BJ (cell line): Measurements from ENCODE around the gene ARL8A. TPM values are rescaled to one million over a fixed set of nuclear protein-coding genes. Genes with fewer than 3 reads are reported as not detected.
"Not testable (repeated sequence)": the region's sequence is repeated elsewhere in the genome, so short reads cannot be mapped to it uniquely, and the experiment has no call there.

Experiments
- CTCF ChIA-PET: fragments of 350-600 bp; formaldehyde crosslinking; extraction: SDS; loops from one replicate; lab custom pipeline; 2021; ENCODE audit warnings: antibody characterized with exemption, inconsistent platforms; lab: Yijun Ruan, JAX
- POLR2A ChIA-PET: fragments of 300-600 bp; sonication (Branson Sonifier 250); formaldehyde crosslinking; extraction: SDS; loops from one replicate; lab custom pipeline; 2021; ENCODE audit warnings: antibody characterized with exemption; lab: Charles Lee
- DNase-seq: peaks from one replicate; pipeline ENCODE4 v3.0.0-alpha.2; 2011; ENCODE audit warnings: low read depth
- H3K27me3 ChIP-seq: 2 replicates; pipeline ENCODE4 v1.6.0; 2011; ENCODE audit warnings: low read length; ENCODE audit not compliant: control insufficient read depth, insufficient read depth
- H3K36me3 ChIP-seq: 2 replicates; pipeline ENCODE4 v1.5.1; 2011; ENCODE audit warnings: low read length; ENCODE audit not compliant: control insufficient read depth, insufficient read depth
- H3K4me3 ChIP-seq: 2 replicates; pipeline ENCODE4 v1.5.1; 2011; ENCODE audit warnings: low read depth, mild to moderate bottlenecking, control low read depth, low read length
- polyA plus RNA-seq: library from polyadenylated mRNA; depleted of rRNA; stranded (reverse); fragments of >200 nt; gene quantifications from 2 replicates; pipeline ENCODE4 v1.2.3, GENCODE V29; 2011
- TF ChIP-seq, protein P1 (sequence below): IDR thresholded peaks from 2 replicates; pipeline ENCODE4 v1.5.1; 2011; ENCODE audit warnings: low read depth, mild to moderate bottlenecking, control low read depth, inconsistent platforms, low read length, moderate library complexity; ENCODE audit not compliant: insufficient read depth

The ARL8A gene
- polyA plus RNA-seq, 1 experiment: 76.6 TPM

DNA sequence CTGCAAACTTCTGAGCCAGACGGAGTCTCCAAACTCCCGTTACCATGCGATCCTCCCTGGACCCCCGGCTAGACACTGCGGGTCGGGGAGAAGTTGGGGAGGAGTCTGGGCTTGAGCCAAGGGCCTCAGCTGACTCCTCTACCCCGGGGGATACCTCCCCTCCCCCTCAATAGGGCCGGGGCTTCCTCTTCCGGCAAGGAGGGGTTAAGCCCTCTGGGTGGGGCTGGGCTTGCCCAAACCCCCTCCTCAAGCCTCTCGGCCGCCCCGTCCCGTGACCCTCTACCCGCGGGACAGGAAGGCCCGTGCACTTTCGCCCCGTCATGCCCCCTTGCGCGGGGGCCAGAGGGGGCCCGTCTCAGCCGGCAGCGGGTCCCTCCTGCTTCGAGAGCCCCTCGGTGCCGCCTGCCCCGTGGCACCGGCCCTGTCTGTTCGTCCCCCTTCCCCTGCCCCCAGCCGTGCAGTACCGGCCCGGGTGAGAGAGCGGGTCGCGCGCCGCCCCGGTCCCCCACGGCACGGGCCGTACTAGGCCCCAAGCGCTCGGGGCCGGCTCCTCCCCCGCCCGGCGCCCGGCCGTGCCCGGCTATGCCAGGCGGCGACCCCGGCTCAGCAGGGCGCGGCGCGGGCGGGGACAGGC, 652 bp downstream of the ARL8A start:
- no peak for DNase-seq
- H3K4me3 ChIP-seq: peak overlapping the region; percentile 76
- TF ChIP-seq, protein P1, sequence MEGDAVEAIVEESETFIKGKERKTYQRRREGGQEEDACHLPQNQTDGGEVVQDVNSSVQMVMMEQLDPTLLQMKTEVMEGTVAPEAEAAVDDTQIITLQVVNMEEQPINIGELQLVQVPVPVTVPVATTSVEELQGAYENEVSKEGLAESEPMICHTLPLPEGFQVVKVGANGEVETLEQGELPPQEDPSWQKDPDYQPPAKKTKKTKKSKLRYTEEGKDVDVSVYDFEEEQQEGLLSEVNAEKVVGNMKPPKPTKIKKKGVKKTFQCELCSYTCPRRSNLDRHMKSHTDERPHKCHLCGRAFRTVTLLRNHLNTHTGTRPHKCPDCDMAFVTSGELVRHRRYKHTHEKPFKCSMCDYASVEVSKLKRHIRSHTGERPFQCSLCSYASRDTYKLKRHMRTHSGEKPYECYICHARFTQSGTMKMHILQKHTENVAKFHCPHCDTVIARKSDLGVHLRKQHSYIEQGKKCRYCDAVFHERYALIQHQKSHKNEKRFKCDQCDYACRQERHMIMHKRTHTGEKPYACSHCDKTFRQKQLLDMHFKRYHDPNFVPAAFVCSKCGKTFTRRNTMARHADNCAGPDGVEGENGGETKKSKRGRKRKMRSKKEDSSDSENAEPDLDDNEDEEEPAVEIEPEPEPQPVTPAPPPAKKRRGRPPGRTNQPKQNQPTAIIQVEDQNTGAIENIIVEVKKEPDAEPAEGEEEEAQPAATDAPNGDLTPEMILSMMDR: no peak
- H3K36me3 ChIP-seq: no peaks in the 10 kb centered on the region
- ChIA-PET CTCF (interaction anchor here (0.9 to 2.4 kb wide), 6 partner anchors 9 to 49 kb away, joined by 3 to 17 read pairs (median 4); partner anchors contain the start of gene LGR6), POLR2A (no interaction called here)
- H3K27me3 ChIP-seq: peaks cover 4% of the 10 kb centered on the region

DNA sequence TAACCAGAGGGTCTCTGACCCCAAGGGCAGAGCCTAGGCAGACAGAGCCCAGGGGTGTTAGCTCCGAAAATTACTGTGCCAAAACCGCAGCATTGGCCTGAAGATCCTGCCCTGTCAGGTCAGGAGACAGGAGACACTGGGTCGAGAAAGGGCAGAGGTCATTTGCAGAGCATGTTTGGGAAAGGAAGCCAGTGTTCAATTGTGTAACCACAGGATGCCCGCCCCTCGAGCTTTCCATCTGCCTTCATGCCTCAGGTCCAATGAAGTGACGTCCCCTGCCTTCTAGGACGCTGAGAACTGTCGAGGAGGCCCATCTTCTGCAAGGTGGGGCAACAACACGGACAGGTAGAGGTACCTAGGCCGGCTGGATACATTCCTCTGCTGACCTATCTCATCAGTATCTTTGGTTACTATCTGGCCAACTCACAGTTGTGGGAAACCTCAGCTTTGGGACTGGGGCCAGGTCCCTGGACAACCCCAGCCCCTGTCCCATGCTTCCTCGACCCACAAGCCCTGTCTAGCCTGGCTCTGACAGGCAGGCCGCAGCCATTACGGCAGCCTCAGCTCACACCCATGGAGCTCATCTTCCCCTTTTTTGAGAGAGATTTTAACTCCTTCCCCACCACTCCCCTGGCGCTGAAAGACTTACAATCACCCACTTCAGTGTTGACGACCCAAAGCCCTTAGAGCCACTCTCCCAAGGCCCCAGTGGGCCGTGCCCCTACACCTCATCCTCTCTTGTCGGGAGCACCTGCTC, 1.3 kb downstream of the ARL8A start:
- no peak for DNase-seq
- peaks cover 4% of the 10 kb centered on the region for H3K27me3 ChIP-seq
- CTCF ChIA-PET: interaction anchor here (0.9 to 2.4 kb wide), 5 partner anchors 8 to 42 kb away, joined by 3 to 17 read pairs (median 4); no protein-coding TSS in a partner anchor
- POLR2A ChIA-PET: no interaction called here
- H3K36me3 ChIP-seq: no peaks in the 10 kb centered on the region
- TF ChIP-seq, protein P1: no peak
- peak overlapping the region; percentile 76 for H3K4me3 ChIP-seq

DNA sequence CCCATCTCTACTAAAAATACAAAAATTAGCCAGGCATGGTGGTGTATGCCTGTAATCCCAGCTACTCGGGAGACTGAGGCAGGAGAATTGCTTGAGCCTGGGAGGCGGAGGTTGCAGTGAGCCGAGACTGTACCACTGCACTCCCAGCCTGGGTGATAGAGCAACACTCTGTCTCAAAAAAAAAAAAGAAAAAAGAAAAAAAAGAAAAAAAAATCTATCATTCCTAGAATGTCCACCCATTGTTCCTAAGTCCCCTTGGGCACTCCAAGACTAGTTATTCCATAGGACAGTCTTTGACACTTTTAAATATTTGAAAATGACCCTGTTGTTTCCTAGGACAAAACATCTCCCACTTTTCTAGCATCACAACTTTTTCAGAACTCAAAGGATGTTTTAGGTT, 3.1 kb downstream of the ARL8A start:
- CTCF ChIA-PET: interaction anchor here (0.9 to 1.2 kb wide), 2 partner anchors 10 to 141 kb away, joined by 3 read pairs; no protein-coding TSS in a partner anchor
- POLR2A ChIA-PET, DNase-seq, H3K4me3 ChIP-seq, H3K36me3 ChIP-seq, H3K27me3 ChIP-seq: not testable (repeated sequence)

DNA sequence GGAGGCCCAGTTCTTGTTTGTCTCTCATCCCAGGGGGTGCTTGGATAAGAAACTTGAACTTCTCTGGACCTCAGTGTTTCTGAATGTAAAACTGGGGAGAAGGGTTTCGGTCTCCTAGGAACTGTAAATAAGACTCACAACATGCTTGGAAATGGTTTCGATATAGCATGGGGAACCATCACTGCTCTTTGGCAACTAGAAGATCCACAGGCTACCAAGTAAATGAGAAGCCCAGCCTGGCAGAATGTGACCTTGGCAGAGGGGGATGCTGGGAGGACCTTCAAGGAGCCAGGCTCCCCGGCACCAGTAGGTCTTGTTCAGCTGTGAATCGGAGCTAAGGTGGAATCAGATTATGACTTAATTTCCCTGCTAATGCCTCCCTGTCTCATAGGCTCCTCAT, 3.7 kb downstream of the ARL8A start:
- no peak for DNase-seq
- Histone ChIP-seq H3K36me3 (peaks cover 3% of the 10 kb centered on the region), H3K27me3 (no peaks in the 10 kb centered on the region), H3K4me3 (no peak overlapping the region)
- TF ChIP-seq, protein P1: no peak
- ChIA-PET POLR2A (no interaction called here), CTCF (interaction anchor here (1.2 kb wide), 1 partner anchor 141 kb away, joined by 3 read pairs; no protein-coding TSS in a partner anchor)

DNA sequence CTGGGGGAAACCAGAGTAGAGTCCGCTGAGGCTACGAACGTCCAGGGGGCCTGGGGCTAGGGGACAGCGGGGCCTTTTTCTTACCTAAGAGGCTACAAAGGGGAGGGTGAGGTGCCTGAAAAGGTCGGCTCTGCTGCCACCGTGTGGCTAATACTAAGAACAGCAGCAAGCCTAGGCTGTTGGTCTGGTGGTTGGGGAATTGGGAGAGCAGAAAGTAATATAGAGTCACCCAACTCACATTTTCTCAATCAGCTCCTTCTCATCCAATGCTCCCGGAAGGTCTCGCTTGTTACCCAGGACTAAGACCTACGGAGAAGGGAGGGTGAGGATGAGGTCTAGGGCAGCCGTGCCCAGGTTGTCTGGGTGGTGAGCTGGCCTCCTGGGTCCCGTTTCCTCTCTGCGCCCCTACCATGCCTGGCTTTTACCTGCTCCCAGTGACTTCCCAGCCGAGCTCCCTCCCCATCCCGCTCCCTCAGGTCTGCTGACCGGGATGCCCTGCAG, 9.3 kb downstream of the ARL8A start:
- ChIA-PET CTCF (interaction anchor here (0.6 to 27.8 kb wide), 19 partner anchors 8 to 181 kb away, joined by 3 to 642 read pairs (median 4); partner anchors contain the start of genes ARL8A, ELF3 and GPR37L1), POLR2A (no interaction called here)
- H3K36me3 ChIP-seq: peaks cover 22% of the 10 kb centered on the region
- H3K27me3 ChIP-seq: no peaks in the 10 kb centered on the region
- no peak overlapping the region for H3K4me3 ChIP-seq
- DNase-seq: no peak
- TF ChIP-seq, protein P1: peak; percentile 92
